Activated CD4-positive, alpha-beta memory T cell treated with anti-CD3 and anti-CD28 coated beads for 36 hours (primary cell): ENCODE measurements around the gene CLCN7. TPM values are rescaled to one million over a fixed set of nuclear protein-coding genes. Genes with fewer than 3 reads are reported as not detected.

ENCODE experiments used
- CTCF ChIA-PET: fragments of 350-600 bp; sonication (Branson Sonifier 250); formaldehyde crosslinking; loops from one replicate; lab custom pipeline; 2021; ENCODE audit warnings: antibody characterized with exemption, inconsistent platforms; lab: Charles Lee
- POLR2A ChIA-PET: fragments of 350-600 bp; sonication (Branson Sonifier 250); formaldehyde crosslinking; loops from one replicate; lab custom pipeline; 2021; ENCODE audit warnings: antibody characterized with exemption; lab: Charles Lee
- DNase-seq: peaks from one replicate; pipeline ENCODE4 v3.0.0-alpha.2; 2020
- H3K27ac Mint-ChIP-seq: one replicate; pipeline ENCODE4 v1.8.0; 2021; ENCODE audit warnings: mixed read lengths
- H3K27me3 Mint-ChIP-seq: one replicate; pipeline ENCODE4 v1.8.0; 2021; ENCODE audit warnings: mixed read lengths
- H3K36me3 Mint-ChIP-seq: one replicate; pipeline ENCODE4 v1.8.0; 2021; ENCODE audit warnings: mixed read lengths
- H3K4me1 Mint-ChIP-seq: one replicate; pipeline ENCODE4 v1.8.0; 2021; ENCODE audit warnings: low read depth, mixed read lengths
- H3K4me3 Mint-ChIP-seq: one replicate; pipeline ENCODE4 v1.8.0; 2021; ENCODE audit warnings: mild to moderate bottlenecking, mixed read lengths
- H3K9me3 Mint-ChIP-seq: one replicate; pipeline ENCODE4 v1.8.0; 2021; ENCODE audit warnings: mixed read lengths
- intact Hi-C: fragments of 100-400 bp; cut with micrococcal nuclease; formaldehyde crosslinking; loops from one replicate; pipeline ENCODE4 v1.15.1; 2023
- total RNA-seq, 2 experiments: library from RNA; stranded (reverse); gene quantifications; one replicate each; pipeline ENCODE4 v1.2.3, GENCODE V29; 2021

CLCN7 gene
- total RNA-seq, 2 experiments from 2014 or later, result 27.1 to 33.6 TPM

- no peak for DNase-seq
- Mint-ChIP-seq H3K9me3 (peaks cover 5% of the 10 kb centered on the region), H3K4me1 (no peaks in the 10 kb centered on the region), H3K36me3 (peaks cover 19% of the 10 kb centered on the region), H3K27ac (no peak overlapping the region), H3K27me3 (no peaks in the 10 kb centered on the region), H3K4me3 (no peak overlapping the region)
- CTCF ChIA-PET, result no interaction called here
- POLR2A ChIA-PET, result no interaction called here
- intact Hi-C loops, result loop anchor here (2.0 kb wide), 1 partner anchor 13 kb away; no protein-coding TSS in a partner anchor
These were observed 34.7 kb upstream of the CLCN7 start for GRCh38 chr16:1509307-1510221.

- H3K27ac Mint-ChIP-seq, result no peak overlapping the region
- CTCF ChIA-PET, result no interaction called here
- H3K36me3 Mint-ChIP-seq, result peaks cover 19% of the 10 kb centered on the region
These were observed 33.8 kb upstream of the CLCN7 start for GRCh38 chr16:1508494-1509187.

GRCh38 chr16:1506494-1507213, 31.8 kb upstream of the CLCN7 start:
- Mint-ChIP-seq H3K4me1 (no peaks in the 10 kb centered on the region), H3K36me3 (peaks cover 21% of the 10 kb centered on the region), H3K9me3 (no peaks in the 10 kb centered on the region), H3K27ac (no peak overlapping the region), H3K27me3 (no peaks in the 10 kb centered on the region), H3K4me3 (no peak overlapping the region)
- ChIA-PET CTCF (no interaction called here), POLR2A (no interaction called here)
- intact Hi-C loops, result no loop called here
- no peak for DNase-seq

More at GRCh38 chr16:1508494-1509187, 33.8 kb upstream of the CLCN7 start:
- Mint-ChIP-seq H3K27me3 (no peaks in the 10 kb centered on the region), H3K4me3 (no peak overlapping the region), H3K9me3 (peaks cover 2% of the 10 kb centered on the region), H3K4me1 (no peaks in the 10 kb centered on the region)
- intact Hi-C loops, result no loop called here
- DNase-seq, result no peak
- POLR2A ChIA-PET, result no interaction called here

GRCh38 chr16:1505912-1506311, 31.1 kb upstream of the CLCN7 start:
- POLR2A ChIA-PET, result no interaction called here
- Mint-ChIP-seq H3K27me3 (no peaks in the 10 kb centered on the region), H3K4me3 (no peak overlapping the region), H3K27ac (no peak overlapping the region), H3K9me3 (no peaks in the 10 kb centered on the region), H3K36me3 (peaks cover 16% of the 10 kb centered on the region), H3K4me1 (no peaks in the 10 kb centered on the region)
- CTCF ChIA-PET, result no interaction called here
- intact Hi-C loops, result no loop called here
- DNase-seq, result no peak

GRCh38 chr16:1505073-1505844, 30.4 kb upstream of the CLCN7 start:
- Mint-ChIP-seq H3K27me3 (no peaks in the 10 kb centered on the region), H3K27ac (no peak overlapping the region), H3K4me1 (no peaks in the 10 kb centered on the region), H3K4me3 (no peak overlapping the region), H3K36me3 (peaks cover 14% of the 10 kb centered on the region), H3K9me3 (no peaks in the 10 kb centered on the region)
- CTCF ChIA-PET, result no interaction called here
- no peak for DNase-seq
- POLR2A ChIA-PET, result no interaction called here
- intact Hi-C loops, result no loop called here

- Mint-ChIP-seq H3K9me3 (no peaks in the 10 kb centered on the region), H3K4me3 (no peak overlapping the region), H3K4me1 (no peaks in the 10 kb centered on the region), H3K27ac (no peak overlapping the region), H3K27me3 (no peaks in the 10 kb centered on the region), H3K36me3 (peaks cover 12% of the 10 kb centered on the region)
- no peak for DNase-seq
- ChIA-PET POLR2A (no interaction called here), CTCF (no interaction called here)
- intact Hi-C loops, result no loop called here
These were observed 28.5 kb upstream of the CLCN7 start for GRCh38 chr16:1503110-1503955.

- H3K9me3 Mint-ChIP-seq, result no peaks in the 10 kb centered on the region
- DNase-seq, result no peak
- intact Hi-C loops, result no loop called here
- POLR2A ChIA-PET, result no interaction called here
- H3K4me3 Mint-ChIP-seq, result no peak overlapping the region
- peaks cover 14% of the 10 kb centered on the region for H3K36me3 Mint-ChIP-seq
- no peaks in the 10 kb centered on the region for H3K27me3 Mint-ChIP-seq
- H3K27ac Mint-ChIP-seq, result no peak overlapping the region
- CTCF ChIA-PET, result no interaction called here
- no peaks in the 10 kb centered on the region for H3K4me1 Mint-ChIP-seq
These were observed 27.5 kb upstream of the CLCN7 start for GRCh38 chr16:1502092-1503004.

- intact Hi-C loops, result no loop called here
- ChIA-PET POLR2A (no interaction called here), CTCF (no interaction called here)
- no peaks in the 10 kb centered on the region for H3K9me3 Mint-ChIP-seq
- no peaks in the 10 kb centered on the region for H3K4me1 Mint-ChIP-seq
- DNase-seq, result no peak
- H3K27ac Mint-ChIP-seq, result no peak overlapping the region
- H3K36me3 Mint-ChIP-seq, result peaks cover 18% of the 10 kb centered on the region
- no peak overlapping the region for H3K4me3 Mint-ChIP-seq
- no peaks in the 10 kb centered on the region for H3K27me3 Mint-ChIP-seq
These were observed 26.8 kb upstream of the CLCN7 start for GRCh38 chr16:1501630-1502029.

GRCh38 chr16:1500465-1501150, 25.8 kb upstream of the CLCN7 start:
- H3K36me3 Mint-ChIP-seq, result peaks cover 23% of the 10 kb centered on the region
- H3K4me1 Mint-ChIP-seq, result no peaks in the 10 kb centered on the region
- POLR2A ChIA-PET, result no interaction called here
- H3K4me3 Mint-ChIP-seq, result no peak overlapping the region
- CTCF ChIA-PET, result no interaction called here
- no peak overlapping the region for H3K27ac Mint-ChIP-seq
- DNase-seq, result no peak
- no peaks in the 10 kb centered on the region for H3K9me3 Mint-ChIP-seq
- intact Hi-C loops, result no loop called here
- H3K27me3 Mint-ChIP-seq, result no peaks in the 10 kb centered on the region

- Mint-ChIP-seq H3K27ac (no peak overlapping the region), H3K36me3 (peaks cover 26% of the 10 kb centered on the region), H3K4me1 (no peaks in the 10 kb centered on the region), H3K4me3 (no peak overlapping the region), H3K27me3 (no peaks in the 10 kb centered on the region), H3K9me3 (no peaks in the 10 kb centered on the region)
- intact Hi-C loops, result no loop called here
- ChIA-PET POLR2A (no interaction called here), CTCF (no interaction called here)
- DNase-seq, result no peak
These were observed 25.1 kb upstream of the CLCN7 start for GRCh38 chr16:1499756-1500464.
